CD14-positive monocyte (primary cell): ENCODE results near the gene ONECUT1. TPM values are rescaled to one million over a fixed set of nuclear protein-coding genes. Genes with fewer than 3 reads are reported as not detected.

ENCODE experiments used
- DNase-seq, 3 donors: peaks; one replicate each; pipeline ENCODE4 v3.0.0-alpha.2; 2011 to 2022
- H2AFZ ChIP-seq: 2 replicates; pipeline ENCODE4 v1.6.0; 2012; ENCODE audit warnings: mild to moderate bottlenecking, low read depth, low read length, inconsistent platforms; ENCODE audit not compliant: insufficient read depth, poor library complexity, severe bottlenecking
- H3K27ac ChIP-seq, 2 donors: 1 replicate in 1 of 2; 2 replicates in 1 of 2; pipeline ENCODE4 v1.5.1; 2012 to 2013; ENCODE audit warnings: low read length in 2 of 2, control low read depth in 1 of 2, inconsistent platforms in 1 of 2, low read depth in 1 of 2, mild to moderate bottlenecking in 1 of 2
- H3K27me3 ChIP-seq, 2 donors: one replicate each; pipeline versions ENCODE4 v1.6.0 to v1.6.1; 2011 to 2013; ENCODE audit warnings: low read length in 2 of 2; ENCODE audit not compliant: control insufficient read depth in 2 of 2, insufficient read depth in 2 of 2
- H3K36me3 ChIP-seq, 2 donors: replicated peaks in 1 of 2; 1 replicate in 1 of 2; 2 replicates in 1 of 2; pipeline versions ENCODE4 v1.5.1 to v1.6.1; 2012 to 2013; ENCODE audit warnings: low read length in 2 of 2, control low read depth in 1 of 2, inconsistent platforms in 1 of 2, mild to moderate bottlenecking in 1 of 2; ENCODE audit not compliant: insufficient read depth in 2 of 2, control insufficient read depth in 1 of 2
- H3K4me1 ChIP-seq, 2 donors: 1 replicate in 1 of 2; 2 replicates in 1 of 2; pipeline versions ENCODE4 v1.5.1 to v1.6.1; 2012 to 2013; ENCODE audit warnings: low read length in 2 of 2, control low read depth in 1 of 2, inconsistent platforms in 1 of 2, mild to moderate bottlenecking in 1 of 2, moderate library complexity in 1 of 2; ENCODE audit not compliant: insufficient read depth in 2 of 2, control insufficient read depth in 1 of 2
- H3K4me2 ChIP-seq: replicated peaks from 2 replicates; pipeline ENCODE3; 2012; ENCODE audit warnings: low read length, moderate library complexity, mild to moderate bottlenecking; ENCODE audit not compliant: poor library complexity, severe bottlenecking; ENCODE audit errors: extremely low read depth
- H3K4me3 ChIP-seq, 3 experiments: fragments of 200-600 bp in 1 of 3; sonication (generic) in 1 of 3; replicated peaks in 1 of 3; 1 replicate in 2 of 3; 2 replicates in 1 of 3; pipeline ENCODE4 v1.5.1; 2011 to 2013; ENCODE audit warnings: low read length in 3 of 3, mild to moderate bottlenecking in 3 of 3, control low read depth in 2 of 3, low read depth in 2 of 3, inconsistent platforms in 1 of 3, moderate library complexity in 1 of 3
- H3K79me2 ChIP-seq: 2 replicates; pipeline ENCODE4 v1.6.0; 2012; ENCODE audit warnings: mild to moderate bottlenecking, control low read depth, inconsistent platforms, low read length, moderate library complexity; ENCODE audit not compliant: insufficient read depth
- H3K9ac ChIP-seq: 2 replicates; pipeline ENCODE4 v1.6.0; 2017; ENCODE audit warnings: low read length, mild to moderate bottlenecking; ENCODE audit not compliant: insufficient read depth, poor library complexity, severe bottlenecking
- H3K9me3 ChIP-seq, 2 donors: replicated peaks in 1 of 2; 1 replicate in 1 of 2; 2 replicates in 1 of 2; pipeline versions ENCODE4 v1.5.1 to v1.6.1; 2012 to 2013; ENCODE audit warnings: low read length in 2 of 2, control low read depth in 1 of 2; ENCODE audit not compliant: control insufficient read depth in 1 of 2, insufficient read depth in 1 of 2
- H4K20me1 ChIP-seq: 2 replicates; pipeline ENCODE4 v1.6.0; 2012; ENCODE audit warnings: mild to moderate bottlenecking, low read length, control low read depth, moderate library complexity; ENCODE audit not compliant: insufficient read depth
- H3K27ac Mint-ChIP-seq, 7 donors: one replicate each; pipeline ENCODE4 v1.8.0; 2020; ENCODE audit warnings: mild to moderate bottlenecking in 7 of 7, mixed read lengths in 7 of 7, moderate library complexity in 6 of 7, inconsistent platforms in 2 of 7
- H3K27me3 Mint-ChIP-seq, 3 donors: one replicate each; pipeline ENCODE4 v1.8.0; 2021 to 2022; ENCODE audit warnings: low read depth in 3 of 3, mild to moderate bottlenecking in 3 of 3, mixed read lengths in 3 of 3, moderate library complexity in 3 of 3, inconsistent platforms in 1 of 3
- H3K36me3 Mint-ChIP-seq, 2 donors: one replicate each; pipeline ENCODE4 v1.8.0; 2020; ENCODE audit warnings: mixed read lengths in 2 of 2, inconsistent platforms in 1 of 2, mild to moderate bottlenecking in 1 of 2
- H3K4me1 Mint-ChIP-seq: one replicate; pipeline ENCODE4 v1.8.0; 2020; ENCODE audit warnings: mild to moderate bottlenecking, mixed read lengths
- H3K4me3 Mint-ChIP-seq, 2 donors: one replicate each; pipeline ENCODE4 v1.8.0; 2020; ENCODE audit warnings: mild to moderate bottlenecking in 2 of 2, mixed read lengths in 2 of 2, moderate library complexity in 1 of 2
- H3K9me3 Mint-ChIP-seq, 7 donors: one replicate each; pipeline ENCODE4 v1.8.0; 2020 to 2022; ENCODE audit warnings: mixed read lengths in 7 of 7, mild to moderate bottlenecking in 6 of 7, moderate library complexity in 6 of 7, inconsistent platforms in 2 of 7
- CTCF ChIP-seq: fragments of 200-600 bp; IDR thresholded peaks from one replicate; pipeline ENCODE4 v1.8.0; 2022; ENCODE audit warnings: antibody characterized with exemption, mild to moderate bottlenecking
- WGBS: methylation state at CpG from one replicate; pipeline ENCODE4 v1.1.5; 2013; ENCODE audit warnings: missing lambda C conversion rate; ENCODE audit not compliant: insufficient coverage; 5-methylcytosine and 5-hydroxymethylcytosine counted together
- intact Hi-C, 2 donors: fragments of 100-400 bp; cut with micrococcal nuclease; formaldehyde crosslinking; loops; one replicate each; pipeline versions ENCODE4 v1.15.0 to v1.15.1; 2023
- polyA plus RNA-seq, 3 donors: library from polyadenylated mRNA; depleted of rRNA in 1 of 3; unstranded in 2 of 3; stranded (reverse) in 1 of 3; fragments of 300-500 nt in 2 of 3; fragments of >200 nt in 1 of 3; fragmentation: Illumina TruSeq in 2 of 3; gene quantifications; 1 replicate in 2 of 3; 2 replicates in 1 of 3; pipeline ENCODE4 v1.2.3, GENCODE V29; 2012 to 2021

The ONECUT1 gene
- polyA plus RNA-seq, 3 donors: not detected

DNA sequence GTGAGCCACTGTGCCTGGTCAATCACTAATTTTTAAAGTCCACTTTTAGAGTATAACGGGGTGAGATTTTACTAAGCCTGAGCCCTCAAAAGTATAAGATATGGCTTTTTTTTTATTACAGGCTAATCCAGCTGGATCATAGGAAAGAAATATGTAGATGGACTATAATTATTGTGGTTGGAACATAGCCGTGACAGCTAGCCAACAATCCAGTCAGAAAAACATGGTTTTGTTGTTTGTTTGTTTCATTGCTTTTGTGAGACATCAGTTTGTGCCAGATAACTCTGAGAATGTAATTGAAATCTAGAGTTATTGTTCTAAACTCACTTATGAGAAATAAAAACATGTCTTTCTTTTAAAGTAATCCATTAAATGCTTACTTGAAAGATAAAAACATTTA, 73.6 kb downstream of the ONECUT1 start:
- Mint-ChIP-seq H3K4me1 (peaks cover 9% of the 10 kb centered on the region), H3K36me3 (no peaks in the 10 kb centered on the region), H3K4me3 (no peak overlapping the region), H3K27me3 (no peaks in the 10 kb centered on the region), H3K9me3 (no peaks in the 10 kb centered on the region), H3K27ac (no peak overlapping the region)
- no peak overlapping the region for H3K9ac ChIP-seq
- no peak for DNase-seq
- intact Hi-C loops: no loop called here
- H3K4me2 ChIP-seq: no peak overlapping the region
- H3K4me1 ChIP-seq: no peaks in the 10 kb centered on the region
- no peaks in the 10 kb centered on the region for H4K20me1 ChIP-seq
- no peak for TF ChIP-seq CTCF
- H3K27me3 ChIP-seq: no peaks in the 10 kb centered on the region
- whole genome bisulfite sequencing: no CpG with 5 or more reads among the region's 2 CpGs
- no peak overlapping the region for H3K27ac ChIP-seq
- no peak overlapping the region for H3K4me3 ChIP-seq
- H3K79me2 ChIP-seq: no peaks in the 10 kb centered on the region
- H3K36me3 ChIP-seq: no peaks in the 10 kb centered on the region
- no peak overlapping the region for H2AFZ ChIP-seq
- H3K9me3 ChIP-seq: no peaks in the 10 kb centered on the region

DNA sequence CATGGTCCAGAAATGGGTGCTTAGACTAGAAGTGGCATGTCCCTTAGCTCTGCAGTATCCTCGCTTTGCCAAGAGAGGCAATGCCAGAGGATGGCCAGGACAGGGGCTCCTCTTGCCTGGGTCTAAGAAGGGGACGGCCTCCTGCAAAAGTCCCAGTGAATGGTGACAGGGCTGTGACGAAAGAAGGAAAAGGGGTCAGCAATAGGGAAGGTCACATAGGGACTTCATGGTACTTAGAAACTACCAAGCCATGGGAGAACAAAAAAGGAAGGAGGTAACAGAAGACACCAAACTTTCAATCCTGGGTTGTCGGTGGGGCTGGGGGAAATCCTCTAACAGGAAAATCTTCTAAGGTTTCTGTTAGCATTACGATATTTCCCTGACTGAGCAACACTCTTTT, 74.7 kb downstream of the ONECUT1 start:
- H3K4me3 ChIP-seq: no peak overlapping the region
- no peak for DNase-seq
- no peak overlapping the region for H2AFZ ChIP-seq
- H3K4me1 Mint-ChIP-seq: peaks cover 9% of the 10 kb centered on the region
- no peak overlapping the region for H3K4me2 ChIP-seq
- WGBS: 89% methylated on average over 3 of the region's 5 CpGs
- no peaks in the 10 kb centered on the region for H3K9me3 ChIP-seq
- H3K27me3 ChIP-seq: no peaks in the 10 kb centered on the region
- H3K27ac Mint-ChIP-seq: no peak overlapping the region
- H3K9ac ChIP-seq: no peak overlapping the region
- no peaks in the 10 kb centered on the region for H3K27me3 Mint-ChIP-seq
- no peaks in the 10 kb centered on the region for H4K20me1 ChIP-seq
- no peak overlapping the region for H3K27ac ChIP-seq
- no peaks in the 10 kb centered on the region for H3K79me2 ChIP-seq
- H3K4me1 ChIP-seq: no peaks in the 10 kb centered on the region
- H3K9me3 Mint-ChIP-seq: no peaks in the 10 kb centered on the region
- TF ChIP-seq CTCF: no peak
- H3K4me3 Mint-ChIP-seq: no peak overlapping the region
- intact Hi-C loops: no loop called here
- no peaks in the 10 kb centered on the region for H3K36me3 Mint-ChIP-seq
- no peaks in the 10 kb centered on the region for H3K36me3 ChIP-seq
